SU-DHL-6 (cell line): Measurements from ENCODE around the gene SEMA5A.

Source experiments
- H2AFZ ChIP-seq: fragments of 200-600 bp; sonication (generic); 2 replicates; pipeline ENCODE4 v1.6.1; 2014; ENCODE audit warnings: low read depth, mild to moderate bottlenecking, moderate library complexity, mixed read lengths, antibody characterized with exemption, low read length; ENCODE audit not compliant: severe bottlenecking
- H3F3A ChIP-seq: fragments of 200-600 bp; shearing (Covaris generic); 2 replicates; pipeline ENCODE4 v1.6.0; 2016; ENCODE audit warnings: antibody characterized with exemption, mild to moderate bottlenecking; ENCODE audit not compliant: insufficient read depth
- H3K27ac ChIP-seq: fragments of 200-600 bp; sonication (generic); 2 replicates; pipeline ENCODE4 v1.5.1; 2016; ENCODE audit warnings: low read depth, mild to moderate bottlenecking, low read length, moderate library complexity, mixed read lengths
- H3K27me3 ChIP-seq: fragments of 200-600 bp; sonication (generic), shearing (Covaris generic); 2 replicates; pipeline ENCODE4 v1.6.0; 2014; ENCODE audit warnings: mild to moderate bottlenecking, low read length
- H3K36me3 ChIP-seq: fragments of 200-600 bp; sonication (generic); 2 replicates; pipeline ENCODE4 v1.6.1; 2014; ENCODE audit warnings: mild to moderate bottlenecking, low read length, mixed read lengths
- H3K4me2 ChIP-seq: fragments of 300-600, 200-600 bp; shearing (Covaris generic), sonication (generic); 2 replicates; pipeline ENCODE4 v1.6.0; 2014; ENCODE audit warnings: low read length, low read depth, mild to moderate bottlenecking; ENCODE audit not compliant: poor library complexity, severe bottlenecking
- H3K4me3 ChIP-seq: fragments of 200-600 bp; sonication (generic); 2 replicates; pipeline ENCODE4 v1.5.1; 2014; ENCODE audit warnings: antibody characterized with exemption, low read length, mild to moderate bottlenecking, mixed read lengths; ENCODE audit not compliant: insufficient read depth, poor library complexity, severe bottlenecking
- H3K79me2 ChIP-seq: fragments of 200-600 bp; sonication (generic); 2 replicates; pipeline ENCODE4 v1.6.1; 2014; ENCODE audit warnings: mild to moderate bottlenecking, low read length, moderate library complexity; ENCODE audit not compliant: insufficient read depth
- H3K9ac ChIP-seq: fragments of 200-600 bp; sonication (generic); 2 replicates; pipeline ENCODE4 v1.7.0; 2014; ENCODE audit warnings: mild to moderate bottlenecking, low read length
- H3K9me2 ChIP-seq: fragments of 200-600 bp; sonication (generic); replicated peaks from 2 replicates; pipeline ENCODE4 v1.6.1; 2014; ENCODE audit warnings: low read length; ENCODE audit not compliant: insufficient read depth
- H3K9me3 ChIP-seq: fragments of 200-600 bp; sonication (generic); 2 replicates; pipeline ENCODE4 v1.6.1; 2014; ENCODE audit warnings: low read length, mixed read lengths; ENCODE audit not compliant: insufficient read depth
- H4K20me1 ChIP-seq: fragments of 200-600 bp; sonication (generic); 2 replicates; pipeline ENCODE4 v1.6.1; 2014; ENCODE audit warnings: low read depth, mild to moderate bottlenecking, antibody characterized with exemption, low read length, moderate library complexity, mixed read lengths
- CTCF ChIP-seq: fragments of 200-600 bp; sonication (generic); IDR thresholded peaks from one replicate; pipeline ENCODE4 v1.5.1; 2017; ENCODE audit warnings: antibody characterized with exemption, mild to moderate bottlenecking, low read length, moderate library complexity; ENCODE audit not compliant: insufficient read depth, poor library complexity, severe bottlenecking
- EZH2phosphoT487 ChIP-seq: fragments of 200-600 bp; sonication (generic), shearing (Covaris generic); conservative IDR thresholded peaks from 2 replicates; pipeline ENCODE4 v1.6.1; 2018; ENCODE audit warnings: mild to moderate bottlenecking, antibody characterized with exemption, low read length, moderate library complexity, mixed read lengths

SEMA5A gene

DNA sequence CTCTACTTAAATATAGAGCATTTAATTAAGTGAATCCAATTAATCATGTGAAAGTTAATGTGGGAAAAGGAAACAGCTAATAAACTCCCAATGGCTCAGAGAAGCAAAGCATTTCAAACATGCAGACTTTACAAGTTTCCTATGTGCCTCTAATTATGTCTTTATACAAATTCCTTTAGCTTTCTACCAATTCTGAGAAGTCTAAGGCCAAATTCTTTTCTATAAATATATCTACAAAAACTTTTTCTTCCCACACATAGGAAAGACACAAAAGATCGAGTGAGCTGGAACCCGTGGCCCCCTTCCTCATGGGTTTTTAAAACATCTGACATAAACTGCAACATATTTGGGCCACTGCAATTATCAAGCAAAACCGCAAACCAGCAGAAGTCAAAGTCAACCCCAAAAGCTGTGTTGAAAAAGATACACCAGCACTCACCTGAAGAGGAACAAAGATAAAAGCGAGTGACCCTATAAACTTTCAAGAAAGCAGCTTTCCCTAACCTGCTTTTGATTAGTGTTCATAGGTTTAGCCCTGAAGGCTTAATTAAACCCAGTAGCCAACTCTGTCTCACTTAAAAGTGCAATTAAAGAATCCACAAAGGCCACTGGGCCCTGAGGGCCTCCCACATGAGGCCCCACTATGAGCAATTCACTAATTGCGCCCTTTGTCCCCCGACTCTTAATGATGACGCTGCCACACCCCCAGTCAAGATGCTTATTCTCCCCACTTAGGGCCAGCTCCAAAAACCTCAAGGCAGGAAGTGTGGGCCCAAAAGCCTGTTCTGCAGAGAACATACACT lies 12.1 kb downstream of the SEMA5A start:
- H3K4me2 ChIP-seq: no peak overlapping the region
- no peak overlapping the region for H3K27ac ChIP-seq
- no peaks in the 10 kb centered on the region for H3K27me3 ChIP-seq
- H2AFZ ChIP-seq: no peak overlapping the region
- no peaks in the 10 kb centered on the region for H3K79me2 ChIP-seq
- H4K20me1 ChIP-seq: no peaks in the 10 kb centered on the region
- no peaks in the 10 kb centered on the region for H3K9me3 ChIP-seq
- H3K4me3 ChIP-seq: no peak overlapping the region
- no peaks in the 10 kb centered on the region for H3K36me3 ChIP-seq
- TF ChIP-seq CTCF (no peak), EZH2phosphoT487 (no peak)
- no peaks in the 10 kb centered on the region for H3K9me2 ChIP-seq
- no peaks in the 10 kb centered on the region for H3F3A ChIP-seq
- H3K9ac ChIP-seq: no peak overlapping the region

- Histone ChIP-seq H3K36me3 (no peaks in the 10 kb centered on the region), H3K27ac (no peak overlapping the region), H3K9ac (no peak overlapping the region), H3K9me3 (no peaks in the 10 kb centered on the region), H4K20me1 (no peaks in the 10 kb centered on the region), H3K79me2 (no peaks in the 10 kb centered on the region), H3K9me2 (no peaks in the 10 kb centered on the region), H3K27me3 (no peaks in the 10 kb centered on the region), H2AFZ (no peak overlapping the region), H3F3A (no peaks in the 10 kb centered on the region), H3K4me2 (no peak overlapping the region), H3K4me3 (no peak overlapping the region)
- TF ChIP-seq EZH2phosphoT487: no peak
- no peak for TF ChIP-seq CTCF
Measured at GRCh38 chr5:9533096-9533495, 12.8 kb downstream of the SEMA5A start.

- Histone ChIP-seq H3K27ac (no peak overlapping the region), H2AFZ (no peak overlapping the region), H3K79me2 (no peaks in the 10 kb centered on the region), H3K4me3 (no peak overlapping the region), H3K9ac (no peak overlapping the region), H3K9me2 (no peaks in the 10 kb centered on the region), H3F3A (no peaks in the 10 kb centered on the region), H3K27me3 (no peaks in the 10 kb centered on the region), H4K20me1 (no peaks in the 10 kb centered on the region), H3K4me2 (no peak overlapping the region), H3K9me3 (no peaks in the 10 kb centered on the region), H3K36me3 (no peaks in the 10 kb centered on the region)
- no peak for TF ChIP-seq CTCF
- no peak for TF ChIP-seq EZH2phosphoT487
Measured at GRCh38 chr5:9529513-9529912, 16.4 kb downstream of the SEMA5A start.
